Suppressor macrophage treated with lipopolysaccharide for 4 hours (primary cell): ENCODE results near the gene OR2AG2.
A peak's percentile ranks its signal among the peaks of the same experiment; 100 is the strongest.

Source experiments
- DNase-seq: peaks from one replicate; pipeline ENCODE4 v3.0.0-alpha.2; 2020

The OR2AG2 gene

GRCh38 chr11:6737872-6738466, 33.8 kb downstream of the OR2AG2 start:
- DNase-seq = peak; percentile 69

DNA sequence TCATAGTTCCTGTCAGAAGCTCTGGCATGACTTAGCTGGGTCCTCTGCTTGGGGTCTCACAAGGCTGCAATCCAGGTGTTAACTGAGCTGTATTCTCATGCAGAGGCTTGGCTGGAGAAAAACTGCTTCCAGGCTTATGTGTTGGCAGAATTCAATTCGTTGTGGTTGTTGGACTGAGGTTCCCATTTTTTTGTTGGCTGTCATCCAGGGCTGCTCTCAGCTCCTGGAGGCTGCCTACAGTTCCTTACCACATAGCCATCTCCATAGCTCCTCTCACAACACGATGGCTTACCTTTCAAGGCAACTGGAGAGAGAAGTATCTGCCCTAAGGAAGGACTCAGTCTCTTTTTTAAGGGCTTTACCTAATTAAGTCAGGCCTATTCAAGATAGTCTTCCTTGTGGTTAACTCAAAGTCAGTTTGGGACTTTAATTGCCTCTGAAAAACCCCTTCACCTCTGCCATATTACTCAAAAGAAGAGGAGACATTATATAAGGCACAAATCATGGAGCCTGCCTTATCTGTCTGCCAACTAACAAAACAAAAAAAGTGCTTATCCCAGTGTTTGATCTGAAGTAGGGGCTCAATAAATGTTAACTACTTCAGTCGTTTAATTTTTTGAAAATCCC, 35.2 kb downstream of the OR2AG2 start:
- DNase-seq = peak; percentile 23

DNA sequence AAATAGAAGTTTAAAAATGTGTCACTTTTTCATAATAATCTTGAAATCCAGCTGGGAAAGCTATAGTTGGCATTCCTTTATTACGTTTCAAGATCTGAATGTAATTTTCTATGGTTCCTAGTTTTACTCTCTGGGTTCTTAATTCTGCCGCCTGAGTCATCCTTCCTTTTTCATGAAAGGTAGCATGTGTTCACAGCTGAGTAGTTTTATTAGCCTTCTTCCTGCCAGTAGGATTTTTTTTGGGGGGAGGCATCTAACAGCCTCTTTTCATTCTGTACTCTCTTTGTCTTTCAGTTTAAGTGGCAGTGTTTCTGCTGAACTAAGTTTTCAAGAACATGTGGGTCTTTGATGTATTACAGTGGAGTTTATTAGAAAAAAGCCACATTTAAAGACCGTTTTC, 36.5 kb downstream of the OR2AG2 start:
- peak; percentile 25 for DNase-seq

- no peak for DNase-seq
Observed at GRCh38 chr11:6734616-6735015, 37.2 kb downstream of the OR2AG2 start.

DNA sequence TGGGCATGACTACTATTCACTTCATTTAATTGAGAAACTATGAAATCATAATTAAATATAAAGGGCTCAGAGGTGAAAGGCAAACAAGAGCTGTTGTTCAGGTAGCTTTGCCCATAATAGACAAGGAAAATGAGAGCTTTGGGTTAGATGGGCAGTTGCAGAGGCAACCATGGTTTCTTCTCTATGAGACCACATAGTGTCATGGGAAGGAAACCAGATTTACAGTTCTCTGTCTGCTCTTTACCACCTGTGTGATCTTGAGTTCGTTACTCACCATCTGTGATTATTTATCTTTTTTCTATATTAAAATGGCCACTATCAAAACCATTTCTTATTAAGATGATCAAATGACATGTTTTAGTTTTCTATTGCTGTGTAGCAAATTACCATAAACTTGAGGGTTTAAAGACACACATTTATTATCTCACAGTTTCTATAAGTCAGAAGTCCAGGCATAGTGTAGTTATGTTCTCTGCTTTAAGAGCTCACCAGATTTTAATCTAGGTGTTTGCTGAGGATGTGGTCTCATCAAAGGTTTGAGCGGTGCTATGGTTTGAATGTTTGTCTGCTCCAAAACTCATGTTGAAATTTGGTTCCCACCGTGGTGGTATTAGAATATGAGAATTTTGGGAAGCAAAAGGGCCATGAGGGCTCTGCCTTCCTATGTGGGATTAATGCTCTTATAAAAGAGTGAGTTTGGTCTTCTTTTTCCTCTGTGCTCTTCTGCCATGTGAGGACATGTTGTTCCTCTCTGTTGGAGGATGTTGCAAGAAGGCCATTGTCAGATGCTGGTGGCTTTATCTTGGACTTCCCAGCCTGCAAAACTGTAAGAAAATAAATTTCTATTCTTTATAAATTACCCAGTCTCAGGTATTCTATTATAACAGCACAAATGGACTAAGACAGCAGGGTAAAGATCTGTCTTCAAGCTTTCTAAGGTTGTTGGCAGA, 38.2 kb downstream of the OR2AG2 start:
- no peak for DNase-seq

DNA sequence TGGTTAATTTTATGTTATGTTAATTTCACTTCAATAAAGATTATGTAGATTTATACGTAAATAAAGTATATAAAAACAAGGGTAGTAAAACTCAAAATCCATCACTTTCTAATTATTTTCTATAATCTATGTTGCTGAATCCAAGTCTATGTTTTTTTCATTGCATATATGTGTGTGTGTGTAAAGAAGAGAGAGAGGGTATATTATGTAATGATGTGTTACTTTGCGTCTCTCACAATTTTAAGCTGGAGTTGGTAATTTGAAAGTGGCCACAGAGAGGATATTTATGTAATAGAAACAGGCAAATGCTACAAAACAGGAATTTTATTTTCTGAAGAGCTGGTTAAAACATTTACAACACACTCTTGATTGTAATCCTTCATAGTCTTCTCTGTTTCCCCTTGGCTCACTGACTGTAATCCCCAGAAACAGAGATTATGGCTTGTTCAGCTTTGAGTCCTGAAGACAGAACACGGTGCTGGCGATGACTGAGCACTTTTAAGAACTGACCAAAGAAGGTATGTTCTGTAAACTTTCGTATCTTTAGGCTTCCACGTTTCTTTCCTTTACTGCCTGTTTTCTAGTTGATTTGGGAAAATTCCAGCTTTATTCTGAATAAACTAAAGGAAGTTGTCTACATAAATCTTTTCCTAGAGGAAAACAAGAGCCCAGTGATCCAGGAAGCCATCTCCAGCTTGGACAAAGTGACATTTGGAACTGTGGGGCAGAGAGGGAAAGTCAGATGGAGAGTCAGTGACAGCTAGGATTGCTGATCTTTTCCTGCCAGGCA, 43.6 kb downstream of the OR2AG2 start:
- DNase-seq = no peak

DNA sequence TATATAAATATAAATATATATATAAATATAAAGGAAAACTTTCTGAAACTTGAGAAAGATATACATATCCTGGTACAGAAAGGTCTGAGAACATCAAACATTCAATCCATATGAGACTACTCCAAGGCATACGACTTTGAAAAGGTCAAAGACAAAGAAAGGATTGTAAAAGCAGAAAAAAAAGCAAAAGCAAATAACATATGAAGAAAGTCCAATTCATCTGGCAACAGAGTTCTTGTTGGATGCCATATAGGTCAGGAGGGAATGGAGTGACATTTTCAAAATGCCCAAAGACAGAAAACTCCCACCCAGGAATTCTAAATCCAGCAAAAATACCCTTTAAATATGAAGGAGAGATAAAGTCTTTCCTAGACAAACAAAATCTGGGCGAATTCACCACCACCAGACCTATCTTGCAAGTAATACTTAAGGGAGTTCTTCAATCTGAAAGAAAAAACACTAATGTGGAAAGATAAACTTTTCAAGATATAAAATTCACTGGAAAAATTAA, 46.3 kb downstream of the OR2AG2 start:
- DNase-seq = no peak

DNA sequence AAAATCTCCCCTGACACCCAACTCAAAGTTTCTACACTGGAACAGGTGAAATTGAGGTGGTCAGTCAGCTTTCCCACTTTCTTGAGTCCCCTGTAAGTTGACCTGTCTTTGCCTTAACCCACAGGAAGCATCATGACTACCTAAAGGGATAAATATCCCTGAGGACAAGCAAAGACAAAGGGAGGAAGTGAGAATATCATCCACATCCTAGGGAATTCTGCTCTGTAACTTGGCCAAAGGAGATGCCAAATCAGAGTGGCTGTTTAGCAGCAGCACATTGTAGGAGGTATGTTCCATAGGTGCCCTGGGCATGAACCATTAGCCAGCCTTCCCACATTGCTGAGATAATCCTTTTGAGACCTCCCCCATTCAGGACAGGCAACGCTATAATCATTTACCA, 47.8 kb downstream of the OR2AG2 start:
- DNase-seq = no peak

DNA sequence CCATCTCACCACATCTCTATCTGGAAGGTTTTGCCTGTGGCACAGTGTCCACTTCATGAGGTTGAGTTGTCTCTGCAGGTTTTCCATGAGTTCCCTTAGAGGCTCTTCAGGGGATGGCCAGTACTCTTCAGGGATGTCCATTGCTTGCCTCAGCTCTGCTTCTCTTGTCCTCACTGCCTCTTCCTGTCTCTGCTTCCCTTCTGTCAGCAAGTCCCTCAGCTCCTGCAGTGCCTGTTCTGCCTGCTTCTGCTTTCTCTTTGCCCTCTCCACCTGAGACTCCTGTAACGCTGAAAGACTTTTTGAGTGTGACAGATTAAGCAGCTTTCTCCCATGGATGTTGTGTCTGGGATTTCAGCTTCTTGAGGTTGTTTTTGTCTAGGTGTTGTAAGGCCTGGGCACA, 50.4 kb downstream of the OR2AG2 start:
- DNase-seq = no peak

DNA sequence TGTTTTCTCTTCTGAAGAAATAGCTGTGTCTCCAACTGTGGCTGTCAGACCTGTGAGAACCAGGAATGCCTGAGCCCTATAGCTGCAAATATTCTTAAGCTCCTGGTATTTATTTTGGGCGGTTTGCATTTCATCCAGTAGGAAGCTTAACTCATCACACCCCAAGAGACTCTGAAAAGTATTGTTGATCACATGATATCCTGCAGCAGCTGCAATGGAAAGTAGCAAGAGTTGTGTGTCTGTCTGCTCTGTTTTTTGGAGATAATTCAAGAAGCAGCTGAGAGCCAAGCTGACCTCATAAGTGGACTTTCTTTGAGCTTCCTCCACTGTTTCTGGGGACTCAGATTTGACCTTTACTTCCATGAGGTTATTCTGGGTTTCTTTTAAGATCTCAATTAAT, 52.2 kb downstream of the OR2AG2 start:
- DNase-seq = no peak

GRCh38 chr11:6717426-6717825, 54.4 kb downstream of the OR2AG2 start:
- peak; percentile 30 for DNase-seq
